Body of pancreas (tissue), 4 donors: ENCODE measurements around the gene GPATCH3.

Experiments
- CTCF ChIP-seq, 7 experiments: fragments of 450-650 bp in 4 of 7; fragments of 200-600 bp in 3 of 7; sonication (generic) in 3 of 7; IDR thresholded peaks; one replicate each; pipeline ENCODE4 v1.5.1; 2016 to 2019; ENCODE audit warnings: antibody characterized with exemption in 7 of 7
- POLR2A ChIP-seq, 3 donors: fragments of 450-650 bp; IDR thresholded peaks; one replicate each; pipeline ENCODE4 v1.6.1; 2016; ENCODE audit warnings: antibody characterized with exemption in 3 of 3, mild to moderate bottlenecking in 2 of 3

- TF ChIP-seq POLR2A (IDR thresholded peaks at IDR 0.05) (no peak), CTCF (IDR thresholded peaks at IDR 0.05) (no peak)
Observed at GRCh38 chr1:26856181-26856580, 44.1 kb downstream of the GPATCH3 start.
